GM18508 (cell line): ENCODE measurements around the gene HADHA.
A peak's percentile ranks its signal among the peaks of the same experiment; 100 is the strongest.

Experiments used
- ATAC-seq: cut with Tn5 transposase; IDR thresholded peaks from one replicate; pipeline ENCODE4 v1.9.1; 2021; ENCODE audit warnings: moderate number of reproducible peaks; ENCODE audit not compliant: insufficient read depth, unreplicated experiment

Gene HADHA

GRCh38 chr2:26245810-26246209, 1.4 kb upstream of the HADHA start:
- ATAC-seq = peak; percentile 36

- ATAC-seq = no peak
Observed at GRCh38 chr2:26245231-26245732, 850 bp upstream of the HADHA start.

- no peak for ATAC-seq
Observed at GRCh38 chr2:26243470-26244308, 743 bp downstream of the HADHA start.

GRCh38 chr2:26241928-26242436, 2.5 kb downstream of the HADHA start:
- no peak for ATAC-seq

- ATAC-seq = no peak
Observed at GRCh38 chr2:26238311-26238958, 6.0 kb downstream of the HADHA start.

GRCh38 chr2:26237868-26238267, 6.6 kb downstream of the HADHA start:
- ATAC-seq = no peak

- no peak for ATAC-seq
Observed at GRCh38 chr2:26235089-26235488, 9.3 kb downstream of the HADHA start.

GRCh38 chr2:26230806-26231205, 13.6 kb downstream of the HADHA start:
- no peak for ATAC-seq

GRCh38 chr2:26229595-26229994, 14.8 kb downstream of the HADHA start:
- ATAC-seq = no peak

GRCh38 chr2:26224095-26224494, 20.3 kb downstream of the HADHA start:
- no peak for ATAC-seq

GRCh38 chr2:26223018-26223417, 21.4 kb downstream of the HADHA start:
- ATAC-seq = no peak

GRCh38 chr2:26217720-26218119, 26.7 kb downstream of the HADHA start:
- ATAC-seq = no peak

- ATAC-seq = no peak
Observed at GRCh38 chr2:26216587-26216986, 27.8 kb downstream of the HADHA start.

GRCh38 chr2:26215833-26216232, 28.6 kb downstream of the HADHA start:
- ATAC-seq = no peak

GRCh38 chr2:26214759-26215158, 29.7 kb downstream of the HADHA start:
- ATAC-seq = no peak

- no peak for ATAC-seq
Observed at GRCh38 chr2:26212011-26212410, 32.4 kb downstream of the HADHA start.

GRCh38 chr2:26203906-26204305, 40.5 kb downstream of the HADHA start:
- ATAC-seq = no peak

GRCh38 chr2:26202981-26203490, 41.4 kb downstream of the HADHA start:
- no peak for ATAC-seq

GRCh38 chr2:26197516-26197915, 46.9 kb downstream of the HADHA start:
- ATAC-seq = no peak

- ATAC-seq = no peak
Observed at GRCh38 chr2:26196683-26197418, 47.6 kb downstream of the HADHA start.
